ENCODE results near the gene MCCC1.

MCCC1 gene

GRCh38 chr3:183038221-183038620 lies 61.1 kb downstream of the MCCC1 start:
- H3K27me3 ChIP-seq (replicated peaks; ENCODE audit: insufficient read depth, low read length): no peaks in the 10 kb centered on the region
- no peak for DNase-seq
- H3K4me2 ChIP-seq (ENCODE audit: low read depth, low read length): no peak overlapping the region
- H3K9me3 ChIP-seq (replicated peaks; ENCODE audit: insufficient read depth, low read length): no peaks in the 10 kb centered on the region
- H3K4me1 ChIP-seq (ENCODE audit: low read length): 0 out of 2 replicates have a peak, but pooled peaks cover under 1% of the 10 kb centered on the region
- TF ChIP-seq EZH2phosphoT487 (IDR thresholded peaks at IDR 0.05; ENCODE audit: low read length) (no peak), EZH2 (optimal IDR thresholded peaks at IDR 0.05; ENCODE audit: low read depth, low read length) (no peak), CTCF (IDR thresholded peaks at IDR 0.05; ENCODE audit: low read length) (no peak)
- H3K9ac ChIP-seq (ENCODE audit: low read length): no peak overlapping the region
- H3K79me2 ChIP-seq (ENCODE audit: low read length): no peaks in the 10 kb centered on the region
- H3F3A ChIP-seq (ENCODE audit: insufficient read depth, low read length): no peaks in the 10 kb centered on the region
- no peak overlapping the region for H3K4me3 ChIP-seq (ENCODE audit: low read length)
- H3K36me3 ChIP-seq (replicated peaks; ENCODE audit: insufficient read depth, low read length): peaks cover 8% of the 10 kb centered on the region; the same call in 1 of the 2 replicates
- H4K20me1 ChIP-seq (ENCODE audit: insufficient read depth, low read length): no peaks in the 10 kb centered on the region
- no peak overlapping the region for H3K27ac ChIP-seq (ENCODE audit: low read length)
- no peak overlapping the region for H2AFZ ChIP-seq (ENCODE audit: low read length)
- H3K9me2 ChIP-seq (replicated peaks; ENCODE audit: insufficient read depth, low read length): no peaks in the 10 kb centered on the region

- H3K4me3 ChIP-seq (ENCODE audit: low read length): no peak overlapping the region
- no peak overlapping the region for H3K27ac ChIP-seq (ENCODE audit: low read length)
- TF ChIP-seq EZH2 (optimal IDR thresholded peaks at IDR 0.05; ENCODE audit: low read depth, low read length) (no peak), CTCF (IDR thresholded peaks at IDR 0.05; ENCODE audit: low read length) (no peak), EZH2phosphoT487 (IDR thresholded peaks at IDR 0.05; ENCODE audit: low read length) (no peak)
- no peaks in the 10 kb centered on the region for H3K27me3 ChIP-seq (replicated peaks; ENCODE audit: insufficient read depth, low read length)
- no peak overlapping the region for H3K4me2 ChIP-seq (ENCODE audit: low read depth, low read length)
- peaks cover 17% of the 10 kb centered on the region; the same call in 1 of the 2 replicates for H3K36me3 ChIP-seq (replicated peaks; ENCODE audit: insufficient read depth, low read length)
- no peaks in the 10 kb centered on the region for H3F3A ChIP-seq (ENCODE audit: insufficient read depth, low read length)
- no peaks in the 10 kb centered on the region for H3K79me2 ChIP-seq (ENCODE audit: low read length)
- H3K9me3 ChIP-seq (replicated peaks; ENCODE audit: insufficient read depth, low read length): no peaks in the 10 kb centered on the region
- no peak overlapping the region for H3K9ac ChIP-seq (ENCODE audit: low read length)
- H3K4me1 ChIP-seq (ENCODE audit: low read length): no peaks in the 10 kb centered on the region
- DNase-seq: no peak
- H3K9me2 ChIP-seq (replicated peaks; ENCODE audit: insufficient read depth, low read length): no peaks in the 10 kb centered on the region
- no peaks in the 10 kb centered on the region for H4K20me1 ChIP-seq (ENCODE audit: insufficient read depth, low read length)
- no peak overlapping the region for H2AFZ ChIP-seq (ENCODE audit: low read length)
These were observed 65.5 kb downstream of the MCCC1 start for GRCh38 chr3:183033746-183034145.

GRCh38 chr3:183032880-183033555 lies 66.3 kb downstream of the MCCC1 start:
- Histone ChIP-seq H3K9me2 (replicated peaks; ENCODE audit: insufficient read depth, low read length) (no peaks in the 10 kb centered on the region), H3F3A (ENCODE audit: insufficient read depth, low read length) (no peaks in the 10 kb centered on the region), H3K4me3 (ENCODE audit: low read length) (no peak overlapping the region), H3K27me3 (replicated peaks; ENCODE audit: insufficient read depth, low read length) (no peaks in the 10 kb centered on the region), H4K20me1 (ENCODE audit: insufficient read depth, low read length) (no peaks in the 10 kb centered on the region), H3K9ac (ENCODE audit: low read length) (no peak overlapping the region), H3K9me3 (replicated peaks; ENCODE audit: insufficient read depth, low read length) (no peaks in the 10 kb centered on the region), H3K27ac (ENCODE audit: low read length) (no peak overlapping the region), H3K4me1 (ENCODE audit: low read length) (no peaks in the 10 kb centered on the region), H2AFZ (ENCODE audit: low read length) (no peak overlapping the region), H3K4me2 (ENCODE audit: low read depth, low read length) (no peak overlapping the region), H3K36me3 (replicated peaks; ENCODE audit: insufficient read depth, low read length) (peaks cover 18% of the 10 kb centered on the region; the same call in 1 of the 2 replicates), H3K79me2 (ENCODE audit: low read length) (no peaks in the 10 kb centered on the region)
- no peak for TF ChIP-seq EZH2 (optimal IDR thresholded peaks at IDR 0.05; ENCODE audit: low read depth, low read length)
- no peak for TF ChIP-seq EZH2phosphoT487 (IDR thresholded peaks at IDR 0.05; ENCODE audit: low read length)
- no peak for TF ChIP-seq CTCF (IDR thresholded peaks at IDR 0.05; ENCODE audit: low read length)
- DNase-seq: no peak

All from MM.1S (cell line).